HCT116 (cell line): ENCODE data around the gene STAP2. TPM values are rescaled to one million over a fixed set of nuclear protein-coding genes. Genes with fewer than 3 reads are reported as not detected.
A peak's percentile ranks its signal among the peaks of the same experiment; 100 is the strongest.

Experiments used
- ATAC-seq: fragments of 200-7000 bp; cut with Tn5 transposase; 2 replicates; pipeline ENCODE4 v1.9.1; 2020; ENCODE audit warnings: mild to moderate bottlenecking, moderate library complexity
- BruUV-seq: library from RNA; stranded (reverse); fragments of 400-500 nt; replicated peaks from 2 replicates; lab custom pipeline; 2021; lab: Mats Ljungman, UMichigan
- CTCF ChIA-PET: fragments of 300-600 bp; sonication (Branson Sonifier 250); formaldehyde crosslinking; loops from one replicate; lab custom pipeline; 2021; ENCODE audit warnings: antibody characterized with exemption; lab: Charles Lee
- POLR2A ChIA-PET: fragments of 300-600, 350-600 bp; sonication (Branson Sonifier 250); formaldehyde crosslinking; loops from one replicate; lab custom pipeline; 2021; ENCODE audit warnings: antibody characterized with exemption; lab: Charles Lee
- RAD21 ChIA-PET, 2 experiments: fragments of 300-600 bp; sonication (Branson Sonifier 250); formaldehyde crosslinking; loops; one replicate each; lab custom pipeline; 2023; ENCODE audit warnings: low total read pairs in 2 of 2; ENCODE audit not compliant: uncharacterized antibody in 2 of 2, unreplicated experiment in 2 of 2, low non-redundant PET in 1 of 2; lab: Charles Lee
- DNase-seq: peaks from one replicate; pipeline ENCODE4 v3.0.0-alpha.2; 2010; ENCODE audit warnings: low read depth, low spot score
- H2AFZ ChIP-seq: fragments of 200-600 bp; shearing (Covaris generic), sonication (generic); 2 replicates; pipeline ENCODE4 v1.6.1; 2017; ENCODE audit warnings: low read depth, mixed run types, mixed read lengths, antibody characterized with exemption, low read length; ENCODE audit not compliant: poor library complexity, severe bottlenecking
- H3K27ac ChIP-seq: 2 replicates; pipeline ENCODE4 v1.5.1; 2012; ENCODE audit warnings: low read depth, low read length
- H3K27me3 ChIP-seq: fragments of 200-600 bp; sonication (generic); 2 replicates; pipeline ENCODE4 v1.6.1; 2016; ENCODE audit warnings: mixed run types, low read length, mixed read lengths; ENCODE audit not compliant: insufficient read depth
- H3K36me3 ChIP-seq, 2 experiments: fragments of 200-500 bp in 1 of 2; fragments of 200-600 bp in 1 of 2; sonication (Bioruptor generic) in 1 of 2; sonication (generic) in 1 of 2; 2 replicates each; pipeline versions ENCODE4 v1.5.1 to v1.6.1; 2014 to 2016; ENCODE audit warnings: low read length in 2 of 2, inconsistent platforms in 1 of 2, mixed read lengths in 1 of 2, mixed run types in 1 of 2; ENCODE audit not compliant: insufficient read depth in 2 of 2, control insufficient read depth in 1 of 2
- H3K4me1 ChIP-seq, 2 experiments: fragments of 200-600 bp in 1 of 2; sonication (generic) in 1 of 2; 2 replicates each; pipeline versions ENCODE4 v1.5.1 to v1.6.1; 2012 to 2017; ENCODE audit warnings: low read length in 2 of 2, inconsistent platforms in 1 of 2, mild to moderate bottlenecking in 1 of 2, mixed read lengths in 1 of 2, mixed run types in 1 of 2, moderate library complexity in 1 of 2; ENCODE audit not compliant: insufficient read depth in 2 of 2, control insufficient read depth in 1 of 2
- H3K4me2 ChIP-seq: fragments of 200-600 bp; sonication (generic); 2 replicates; pipeline ENCODE4 v1.6.1; 2017; ENCODE audit warnings: mixed run types, low read length, mixed read lengths
- H3K4me3 ChIP-seq, 2 experiments: fragments of 200-600 bp in 1 of 2; sonication (generic) in 1 of 2; replicated peaks in 1 of 2; 2 replicates each; pipeline ENCODE4 v1.5.1; 2011 to 2016; ENCODE audit warnings: low read length in 2 of 2, control low read depth in 1 of 2, low read depth in 1 of 2, mild to moderate bottlenecking in 1 of 2, mixed read lengths in 1 of 2, mixed run types in 1 of 2
- H3K79me2 ChIP-seq: fragments of 200-600 bp; sonication (generic); 2 replicates; pipeline ENCODE4 v1.6.1; 2017; ENCODE audit warnings: mild to moderate bottlenecking, mixed run types, low read length, moderate library complexity, mixed read lengths; ENCODE audit not compliant: insufficient read depth
- H3K9ac ChIP-seq: fragments of 200-600 bp; sonication (generic); 2 replicates; pipeline ENCODE4 v1.6.1; 2016; ENCODE audit warnings: low read length, mixed read lengths
- H3K9me2 ChIP-seq: fragments of 200-600 bp; sonication (generic), shearing (Covaris generic); 2 replicates; pipeline ENCODE4 v1.6.1; 2017; ENCODE audit warnings: mixed run types, mild to moderate bottlenecking, moderate library complexity; ENCODE audit not compliant: insufficient read depth
- H3K9me3 ChIP-seq, 2 experiments: fragments of 200-500 bp in 1 of 2; fragments of 200-600 bp in 1 of 2; sonication (Bioruptor generic) in 1 of 2; sonication (generic) in 1 of 2; 2 replicates each; pipeline ENCODE4 v1.6.1; 2014 to 2017; ENCODE audit warnings: low read length in 2 of 2, mixed read lengths in 2 of 2, inconsistent platforms in 1 of 2, low read depth in 1 of 2, mild to moderate bottlenecking in 1 of 2, mixed run types in 1 of 2, moderate library complexity in 1 of 2; ENCODE audit not compliant: control insufficient read depth in 1 of 2, insufficient read depth in 1 of 2
- H4K20me1 ChIP-seq: fragments of 200-600 bp; sonication (generic), shearing (Covaris generic); 2 replicates; pipeline ENCODE4 v1.6.1; 2017; ENCODE audit warnings: mixed run types, mild to moderate bottlenecking, moderate library complexity; ENCODE audit not compliant: insufficient read depth
- CEBPB ChIP-seq: IDR thresholded peaks from 2 replicates; pipeline ENCODE4 v1.6.1; 2012; ENCODE audit warnings: low read depth
- CTCF ChIP-seq, 3 experiments: fragments of 200-600 bp in 1 of 3; sonication (generic) in 1 of 3; IDR thresholded peaks in 2 of 3; conservative IDR thresholded peaks in 1 of 3; 2 replicates each; pipeline ENCODE4 v1.5.1; 2012 to 2017; ENCODE audit warnings: low read depth in 2 of 3, low read length in 2 of 3, antibody characterized with exemption in 1 of 3, borderline replicate concordance in 1 of 3, control low read depth in 1 of 3, mild to moderate bottlenecking in 1 of 3, mixed read lengths in 1 of 3, mixed run types in 1 of 3, moderate library complexity in 1 of 3; ENCODE audit not compliant: insufficient read depth in 1 of 3
- EGR1 ChIP-seq: IDR thresholded peaks from 2 replicates; pipeline ENCODE4 v1.6.1; 2012; ENCODE audit warnings: low read depth
- MAX ChIP-seq: IDR thresholded peaks from 2 replicates; pipeline ENCODE4 v1.6.1; 2012
- POLR2A ChIP-seq: IDR thresholded peaks from 2 replicates; pipeline ENCODE4 v1.7.0; 2011; ENCODE audit warnings: borderline replicate concordance; ENCODE audit not compliant: insufficient read depth, insufficient read length; ENCODE audit errors: extremely low read depth
- POLR2AphosphoS5 ChIP-seq: IDR thresholded peaks from 2 replicates; pipeline ENCODE4 v1.6.1; 2011; ENCODE audit warnings: mild to moderate bottlenecking, low read depth, low read length, moderate library complexity
- RAD21 ChIP-seq: IDR thresholded peaks from 2 replicates; pipeline ENCODE4 v1.6.1; 2012; ENCODE audit warnings: low read depth, mild to moderate bottlenecking
- SRF ChIP-seq: IDR thresholded peaks from 2 replicates; pipeline ENCODE4 v1.6.1; 2012; ENCODE audit warnings: low read depth
- TCF7L2 ChIP-seq: IDR thresholded peaks from 2 replicates; pipeline ENCODE4 v1.7.0; 2011; ENCODE audit warnings: borderline replicate concordance, inconsistent platforms; ENCODE audit not compliant: insufficient read depth, insufficient read length; ENCODE audit errors: extremely low read depth
- ZBTB33 ChIP-seq: IDR thresholded peaks from 2 replicates; pipeline ENCODE4 v1.6.1; 2011; ENCODE audit warnings: mild to moderate bottlenecking, low read length, moderate library complexity; ENCODE audit not compliant: insufficient replicate concordance; ENCODE audit errors: extremely low read depth
- ZFX ChIP-seq: fragments of 450-650 bp; IDR thresholded peaks from 2 replicates; pipeline ENCODE4 v1.6.1; 2017
- ZNF274 ChIP-seq: fragments of 200-500 bp; sonication (Bioruptor generic); IDR thresholded peaks from 2 replicates; pipeline ENCODE4 v1.6.1; 2014; ENCODE audit warnings: mild to moderate bottlenecking, low read depth, low read length, inconsistent platforms
- intact Hi-C: fragments of 100-400 bp; cut with micrococcal nuclease; formaldehyde crosslinking; loops from 2 replicates; pipeline ENCODE4 v1.10.0; 2022
- total RNA-seq: library from RNA; stranded (reverse); gene quantifications from one replicate; pipeline ENCODE4 v1.2.1, GENCODE V29; 2021; ENCODE audit not compliant: unreplicated experiment

STAP2 gene
- total RNA-seq, 1 experiment from 2014 or later = 2.1 TPM

- POLR2A ChIA-PET = no interaction called here
- Histone ChIP-seq H3K36me3 (peaks cover 5 to 11% of the 10 kb centered on the region in 2 experiments; a peak in 2 of 4 replicates), H3K9me3 (no peaks in the 10 kb centered on the region), H3K79me2 (peaks cover 13% of the 10 kb centered on the region; the same call in 1 of the 2 replicates), H3K4me3 (no peak overlapping the region), H3K9ac (0 out of 2 replicates have a peak overlapping the region, but pooled peaks have one; percentile 11), H3K4me2 (no peak overlapping the region), H2AFZ (no peak overlapping the region), H3K27ac (peak overlapping the region; percentile 43; the same call in 1 of the 2 replicates), H4K20me1 (no peaks in the 10 kb centered on the region), H3K9me2 (no peaks in the 10 kb centered on the region), H3K27me3 (no peaks in the 10 kb centered on the region), H3K4me1 (peaks cover 6 to 23% of the 10 kb centered on the region in 2 experiments; a peak in 3 of 4 replicates)
- TF ChIP-seq POLR2AphosphoS5 (no peak), ZFX (no peak), SRF (no peak), CEBPB (no peak), ZBTB33 (no peak), POLR2A (no peak), MAX (peak; percentile 68; the same call in 1 of the 2 replicates), RAD21 (peak; percentile 48), ZNF274 (no peak), TCF7L2 (no peak), EGR1 (no peak), CTCF (IDR thresholded peaks at IDR 0.05 in 2 of 3, conservative IDR thresholded peaks at IDR 0.05 in 1 of 3; ENCODE audit: borderline replicate concordance in 1 of 3, insufficient read depth in 1 of 3, low read depth in 2 of 3, low read length in 2 of 3) (peak; percentile 41 to 47 (median 46); a peak in 5 of 6 replicates)
- ATAC-seq = peak; percentile 56
- BruUV-seq = no TSS peak
- RAD21 ChIA-PET = no interaction called here
- intact Hi-C loops = loop anchor here (5.0 kb wide), 1 partner anchor 39 kb away; the partner anchor contains the start of genes CHAF1A and SH3GL1
- DNase-seq = no peak
- CTCF ChIA-PET = interaction anchor here (0.9 to 2.2 kb wide), 3 partner anchors 10 to 96 kb away, joined by 3 to 9 read pairs (median 6); no protein-coding TSS in a partner anchor
Measured at GRCh38 chr19:4362831-4363545, 24.4 kb upstream of the STAP2 start.
